ENCODE data around the gene KLF2. TPM values are rescaled to one million over a fixed set of nuclear protein-coding genes. Genes with fewer than 3 reads are reported as not detected.
"Not testable (repeated sequence)": the region's sequence is repeated elsewhere in the genome, so short reads cannot be mapped to it uniquely, and the experiment has no call there.

The KLF2 gene
- total and polyA plus RNA-seq, 8 donors = 9.5 to 107 (median 59.3) TPM

- Histone ChIP-seq H3K36me3 (no peaks in the 10 kb centered on the region), H3K27me3 (no peaks in the 10 kb centered on the region), H3K9me3 (no peaks in the 10 kb centered on the region), H3K27ac (no peak overlapping the region), H3K4me1 (peaks cover 0 to 17% (median 7%) of the 10 kb centered on the region in 4 donors), H3K4me3 (no peak overlapping the region)
- WGBS, 5 donors = 51 to 86% (median 70%) methylated on average over 3 of the region's 3 CpGs
- no peak for TF ChIP-seq POLR2A (IDR thresholded peaks at IDR 0.05)
- no peak for TF ChIP-seq EP300 (IDR thresholded peaks at IDR 0.05)
- TF ChIP-seq CTCF (IDR thresholded peaks at IDR 0.05) = no peak
- TF ChIP-seq POLR2AphosphoS5 (IDR thresholded peaks at IDR 0.05) = no peak
- intact Hi-C loops (cut with DNase I; ENCODE audit: low total_unique reads) = no loop called here
- peak in 1 of 2 donors; percentile 72 for DNase-seq
These were observed 20.9 kb upstream of the KLF2 start for GRCh38 chr19:16303755-16304154.

GRCh38 chr19:16304511-16304910 lies 20.1 kb upstream of the KLF2 start:
- peaks cover 0 to 17% (median 7%) of the 10 kb centered on the region in 4 donors for H3K4me1 ChIP-seq
- H3K27me3 ChIP-seq; H3K9me3 ChIP-seq; H3K36me3 ChIP-seq; H3K4me3 ChIP-seq; DNase-seq; intact Hi-C loops (cut with DNase I; ENCODE audit: low total_unique reads); H3K27ac ChIP-seq: not testable (repeated sequence)
- 72 to 97% (median 92%) methylated on average over 2 of the region's 2 CpGs for WGBS, 5 donors

GRCh38 chr19:16305060-16305459 lies 19.6 kb upstream of the KLF2 start:
- WGBS, 5 donors = 67 to 86% (median 81%) methylated on average over 6 of the region's 6 CpGs

GRCh38 chr19:16306728-16307402 lies 17.8 kb upstream of the KLF2 start:
- no peaks in the 10 kb centered on the region for H3K36me3 ChIP-seq
- TF ChIP-seq CTCF (IDR thresholded peaks at IDR 0.05) (no peak), EP300 (IDR thresholded peaks at IDR 0.05) (no peak), POLR2A (IDR thresholded peaks at IDR 0.05) (no peak), POLR2AphosphoS5 (IDR thresholded peaks at IDR 0.05) (no peak)
- no peak overlapping the region for H3K4me3 ChIP-seq
- no peak overlapping the region for H3K27ac ChIP-seq
- H3K9me3 ChIP-seq = no peaks in the 10 kb centered on the region
- no peak for DNase-seq
- intact Hi-C loops (cut with DNase I; ENCODE audit: low total_unique reads) = no loop called here
- 63 to 78% (median 65%) methylated on average over 21 of the region's 21 CpGs for WGBS, 5 donors
- H3K27me3 ChIP-seq = no peaks in the 10 kb centered on the region
- H3K4me1 ChIP-seq = peaks cover 0 to 16% (median 7%) of the 10 kb centered on the region in 4 donors

More at GRCh38 chr19:16305060-16305459, 19.6 kb upstream of the KLF2 start:
- H3K27me3 ChIP-seq; H3K36me3 ChIP-seq; H3K9me3 ChIP-seq; intact Hi-C loops (cut with DNase I; ENCODE audit: low total_unique reads); H3K4me3 ChIP-seq; H3K27ac ChIP-seq; DNase-seq: not testable (repeated sequence)
- H3K4me1 ChIP-seq = peaks cover 0 to 17% (median 7%) of the 10 kb centered on the region in 4 donors

GRCh38 chr19:16308081-16308480 lies 16.5 kb upstream of the KLF2 start:
- no peak for DNase-seq
- intact Hi-C loops (cut with DNase I; ENCODE audit: low total_unique reads) = no loop called here
- Histone ChIP-seq H3K27me3 (no peaks in the 10 kb centered on the region), H3K4me1 (peaks cover 0 to 14% (median 4%) of the 10 kb centered on the region in 4 donors), H3K4me3 (no peak overlapping the region), H3K27ac (no peak overlapping the region), H3K9me3 (no peaks in the 10 kb centered on the region), H3K36me3 (no peaks in the 10 kb centered on the region)
- no peak for TF ChIP-seq EP300 (IDR thresholded peaks at IDR 0.05)
- no peak for TF ChIP-seq CTCF (IDR thresholded peaks at IDR 0.05)
- TF ChIP-seq POLR2AphosphoS5 (IDR thresholded peaks at IDR 0.05) = no peak
- TF ChIP-seq POLR2A (IDR thresholded peaks at IDR 0.05) = no peak
- 93 to 96% (median 96%) methylated on average over 5 of the region's 5 CpGs for WGBS, 5 donors

Data from stomach (tissue), 9 donors.